ENCODE data around the gene GNG7.

GNG7 gene

GRCh38 chr19:2702170-2703076 is at the start of gene GNG7:
Gene GNG7, minus strand, starts transcription at chr19:2702694. Its CDS starts 182,006 bp downstream, at chr19:2520688.
- DNase-seq (ENCODE audit: low spot score), result peak; percentile 91

- DNase-seq (ENCODE audit: low spot score), result no peak
Measured at GRCh38 chr19:2751438-2751830, 48.9 kb upstream of the GNG7 start.

GRCh38 chr19:2750808-2751437 is 48.4 kb upstream of the GNG7 start:
- DNase-seq (ENCODE audit: low spot score), result no peak

GRCh38 chr19:2747349-2747748 is 44.9 kb upstream of the GNG7 start:
- no peak for DNase-seq (ENCODE audit: low spot score)

GRCh38 chr19:2744113-2744512 is 41.6 kb upstream of the GNG7 start:
- no peak for DNase-seq (ENCODE audit: low spot score)

- no peak for DNase-seq (ENCODE audit: low spot score)
Measured at GRCh38 chr19:2743099-2743498, 40.6 kb upstream of the GNG7 start.

GRCh38 chr19:2740314-2740656 is 37.8 kb upstream of the GNG7 start:
- no peak for DNase-seq (ENCODE audit: low spot score)

GRCh38 chr19:2739602-2740313 is 37.3 kb upstream of the GNG7 start, which contains the start of gene SLC39A3:
Gene SLC39A3, minus strand, starts transcription at chr19:2740017. Its CDS starts 2,760 bp downstream, at chr19:2737257.
- DNase-seq (ENCODE audit: low spot score), result peak; percentile 98

- no peak for DNase-seq (ENCODE audit: low spot score)
Measured at GRCh38 chr19:2736550-2737190, 34.2 kb upstream of the GNG7 start.

GRCh38 chr19:2735374-2735773 is 32.9 kb upstream of the GNG7 start:
- DNase-seq (ENCODE audit: low spot score), result no peak

- DNase-seq (ENCODE audit: low spot score), result no peak
Measured at GRCh38 chr19:2734589-2735288, 32.2 kb upstream of the GNG7 start.

GRCh38 chr19:2733930-2734588 is 31.6 kb upstream of the GNG7 start:
- DNase-seq (ENCODE audit: low spot score), result no peak

- DNase-seq (ENCODE audit: low spot score), result no peak
Measured at GRCh38 chr19:2732883-2733282, 30.4 kb upstream of the GNG7 start.

- no peak for DNase-seq (ENCODE audit: low spot score)
Measured at GRCh38 chr19:2732157-2732725, 29.7 kb upstream of the GNG7 start.

GRCh38 chr19:2731181-2731995 is 28.9 kb upstream of the GNG7 start:
- DNase-seq (ENCODE audit: low spot score), result no peak

- DNase-seq (ENCODE audit: low spot score), result no peak
Measured at GRCh38 chr19:2729943-2730818, 27.7 kb upstream of the GNG7 start.

- no peak for DNase-seq (ENCODE audit: low spot score)
Measured at GRCh38 chr19:2728783-2729387, 26.4 kb upstream of the GNG7 start.

- DNase-seq (ENCODE audit: low spot score), result no peak
Measured at GRCh38 chr19:2727640-2727944, 25.1 kb upstream of the GNG7 start.

All from cerebellar cortex (tissue), 1 donor.